Activated naive CD4-positive, alpha-beta T cell treated with Interleukin-2 at 50 U/mL for 16 hours (primary cell): ENCODE measurements around the gene KIF1B.

Source experiments
- DNase-seq: peaks from one replicate; pipeline ENCODE4 v3.0.0-alpha.2; 2020

KIF1B gene

GRCh38 chr1:10287023-10287645, 76.8 kb downstream of the KIF1B start:
- no peak for DNase-seq

GRCh38 chr1:10288029-10288615, 77.8 kb downstream of the KIF1B start:
- DNase-seq, result no peak

GRCh38 chr1:10291705-10292104, 81.3 kb downstream of the KIF1B start:
- DNase-seq, result no peak

GRCh38 chr1:10292188-10292587, 81.8 kb downstream of the KIF1B start:
- no peak for DNase-seq

GRCh38 chr1:10295481-10296085, 85.2 kb downstream of the KIF1B start:
- DNase-seq, result no peak

- DNase-seq, result no peak
Measured at GRCh38 chr1:10299151-10299550, 88.8 kb downstream of the KIF1B start.

- no peak for DNase-seq
Measured at GRCh38 chr1:10302416-10302815, 92.0 kb downstream of the KIF1B start.

- no peak for DNase-seq
Measured at GRCh38 chr1:10304295-10304694, 93.9 kb downstream of the KIF1B start.

- DNase-seq, result no peak
Measured at GRCh38 chr1:10306435-10306834, 96.1 kb downstream of the KIF1B start.

GRCh38 chr1:10308001-10308400, 97.6 kb downstream of the KIF1B start:
- DNase-seq, result peak; percentile 11

GRCh38 chr1:10309243-10310011, 99.1 kb downstream of the KIF1B start:
- DNase-seq, result no peak

GRCh38 chr1:10316752-10317151, 106.4 kb downstream of the KIF1B start:
- DNase-seq, result no peak

GRCh38 chr1:10319750-10320149, 109.4 kb downstream of the KIF1B start:
- no peak for DNase-seq

GRCh38 chr1:10320336-10320735, 110.0 kb downstream of the KIF1B start:
- DNase-seq, result no peak

GRCh38 chr1:10322821-10323220, 112.5 kb downstream of the KIF1B start:
- DNase-seq, result no peak

GRCh38 chr1:10324627-10325026, 114.3 kb downstream of the KIF1B start:
- peak; percentile 29 for DNase-seq

GRCh38 chr1:10325521-10325920, 115.2 kb downstream of the KIF1B start:
- DNase-seq, result no peak

GRCh38 chr1:10326251-10326650, 115.9 kb downstream of the KIF1B start:
- no peak for DNase-seq

- DNase-seq, result no peak
Measured at GRCh38 chr1:10328180-10328963, 118.0 kb downstream of the KIF1B start.

GRCh38 chr1:10337436-10337835, 127.1 kb downstream of the KIF1B start:
- DNase-seq, result no peak

- peak; percentile 37 for DNase-seq
Measured at GRCh38 chr1:10338047-10338446, 127.7 kb downstream of the KIF1B start.

- DNase-seq, result no peak
Measured at GRCh38 chr1:10338611-10339010, 128.2 kb downstream of the KIF1B start.

- DNase-seq, result no peak
Measured at GRCh38 chr1:10339036-10339567, 128.7 kb downstream of the KIF1B start.
